DMS114 treated with DMSO at 0.1 percent for 48 hours (cell line): ENCODE measurements around the gene GNL2.
A peak's percentile ranks its signal among the peaks of the same experiment; 100 is the strongest.
"Not testable (repeated sequence)": the region's sequence is repeated elsewhere in the genome, so short reads cannot be mapped to it uniquely, and the experiment has no call there.

Experiments used
- DNase-seq: peaks from one replicate; lab custom pipeline; 2025; ENCODE audit not compliant: unreplicated experiment; lab: John Stamatoyannopoulos, UW

GNL2 gene

GRCh38 chr1:37560401-37561132 lies 35.2 kb downstream of the GNL2 start:
- DNase-seq: no peak

- not testable (repeated sequence) for DNase-seq
These were observed 35.8 kb downstream of the GNL2 start for GRCh38 chr1:37559957-37560379.

- no peak for DNase-seq
These were observed 36.7 kb downstream of the GNL2 start for GRCh38 chr1:37559080-37559479.

- no peak for DNase-seq
These were observed 37.3 kb downstream of the GNL2 start for GRCh38 chr1:37558411-37558810.

DNA sequence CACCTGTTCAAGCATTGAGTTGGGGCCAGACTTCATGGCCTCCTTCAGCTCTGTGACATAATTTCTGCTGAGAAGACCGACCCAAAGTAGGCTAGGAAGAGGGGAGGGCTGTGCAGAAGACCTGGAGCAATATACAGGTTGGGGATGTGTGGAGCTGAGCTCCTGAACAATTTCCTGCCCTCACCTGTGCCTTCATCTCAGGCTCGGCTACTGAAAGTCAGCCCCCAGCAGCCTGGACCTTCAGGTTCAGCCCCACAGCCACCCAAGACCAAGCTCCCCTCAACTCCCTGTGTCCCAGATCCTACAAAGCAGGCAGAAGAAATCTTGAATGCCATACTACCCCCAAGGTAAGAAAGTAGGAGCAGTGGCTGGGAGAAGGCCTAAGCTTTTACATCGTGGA lies 38.3 kb downstream of the GNL2 start:
- DNase-seq: no peak

- DNase-seq: peak; percentile 55
These were observed 39.0 kb downstream of the GNL2 start, which contains the start of gene DNALI1 for GRCh38 chr1:37556712-37557196. TSS of gene DNALI1 (plus strand) at chr1:37556940. CDS start at chr1:37556995, 55 bp downstream.

GRCh38 chr1:37553927-37554808 lies 41.6 kb downstream of the GNL2 start, which contains the start of gene SNIP1:
TSS of gene SNIP1 (minus strand) at chr1:37554293. CDS start at chr1:37554229, 64 bp downstream.
- DNase-seq: peak; percentile 94

GRCh38 chr1:37553598-37553926 lies 42.2 kb downstream of the GNL2 start:
- DNase-seq: no peak

DNA sequence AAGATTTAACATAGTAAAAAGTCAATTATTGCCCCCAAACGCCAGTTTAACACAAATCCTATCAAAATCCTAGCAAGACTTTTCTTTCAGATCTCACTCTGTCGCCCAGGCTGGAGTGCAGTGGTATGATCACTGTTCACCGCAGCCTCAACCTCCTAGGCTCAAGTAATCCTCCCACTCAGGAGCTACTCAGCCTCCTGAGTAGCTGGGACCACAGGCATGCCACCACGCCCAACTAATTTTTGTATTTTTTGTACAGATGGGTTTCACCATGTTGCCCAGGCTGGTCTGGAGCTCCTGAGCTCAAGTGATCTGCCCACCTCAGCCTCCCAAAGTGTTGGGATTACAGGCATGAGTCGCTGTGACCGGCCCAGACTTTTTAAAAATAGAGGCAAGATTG lies 46.4 kb downstream of the GNL2 start:
- no peak for DNase-seq

DNA sequence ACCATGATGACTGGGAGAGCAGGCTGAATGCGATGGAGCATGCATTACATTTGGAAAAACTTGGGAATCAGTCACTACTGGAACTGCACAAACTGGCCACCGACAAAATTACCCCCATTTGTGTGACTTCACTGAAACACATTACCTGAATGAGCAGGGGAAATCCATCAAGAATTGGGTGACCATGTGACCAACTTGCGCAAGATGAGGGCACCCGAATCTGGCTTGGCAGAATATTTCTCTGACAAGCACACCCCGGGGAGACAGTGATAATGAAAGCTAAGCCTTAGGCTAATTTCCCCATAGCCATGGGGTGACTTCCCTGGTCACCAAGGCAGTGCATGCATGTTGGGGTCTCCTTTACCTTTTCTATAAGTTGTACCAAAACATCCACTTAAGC lies 50.7 kb downstream of the GNL2 start:
- no peak for DNase-seq

- no peak for DNase-seq
These were observed 51.2 kb downstream of the GNL2 start for GRCh38 chr1:37544530-37544929.

- no peak for DNase-seq
These were observed 55.5 kb downstream of the GNL2 start for GRCh38 chr1:37540036-37540785.

GRCh38 chr1:37539154-37539553 lies 56.6 kb downstream of the GNL2 start:
- not testable (repeated sequence) for DNase-seq

DNA sequence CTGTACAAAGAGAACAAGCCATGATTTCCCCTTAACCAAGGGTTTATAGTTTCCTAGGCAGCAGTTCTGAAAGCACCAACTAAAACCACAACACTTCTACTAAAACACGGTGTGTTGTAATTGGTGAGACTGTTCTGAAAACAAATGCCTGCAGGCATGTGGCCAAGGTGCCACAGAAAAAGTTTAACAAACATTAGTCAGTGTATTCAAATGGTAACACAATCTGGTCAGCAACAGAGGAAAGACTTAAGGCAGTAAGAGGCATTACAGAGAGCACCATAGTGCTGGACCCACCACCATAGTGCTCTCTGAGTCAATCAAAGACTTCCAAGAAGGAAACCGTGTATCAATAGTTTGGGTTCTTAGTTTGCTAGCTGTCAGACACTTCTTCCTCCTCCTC lies 58.4 kb downstream of the GNL2 start:
- DNase-seq: no peak

DNA sequence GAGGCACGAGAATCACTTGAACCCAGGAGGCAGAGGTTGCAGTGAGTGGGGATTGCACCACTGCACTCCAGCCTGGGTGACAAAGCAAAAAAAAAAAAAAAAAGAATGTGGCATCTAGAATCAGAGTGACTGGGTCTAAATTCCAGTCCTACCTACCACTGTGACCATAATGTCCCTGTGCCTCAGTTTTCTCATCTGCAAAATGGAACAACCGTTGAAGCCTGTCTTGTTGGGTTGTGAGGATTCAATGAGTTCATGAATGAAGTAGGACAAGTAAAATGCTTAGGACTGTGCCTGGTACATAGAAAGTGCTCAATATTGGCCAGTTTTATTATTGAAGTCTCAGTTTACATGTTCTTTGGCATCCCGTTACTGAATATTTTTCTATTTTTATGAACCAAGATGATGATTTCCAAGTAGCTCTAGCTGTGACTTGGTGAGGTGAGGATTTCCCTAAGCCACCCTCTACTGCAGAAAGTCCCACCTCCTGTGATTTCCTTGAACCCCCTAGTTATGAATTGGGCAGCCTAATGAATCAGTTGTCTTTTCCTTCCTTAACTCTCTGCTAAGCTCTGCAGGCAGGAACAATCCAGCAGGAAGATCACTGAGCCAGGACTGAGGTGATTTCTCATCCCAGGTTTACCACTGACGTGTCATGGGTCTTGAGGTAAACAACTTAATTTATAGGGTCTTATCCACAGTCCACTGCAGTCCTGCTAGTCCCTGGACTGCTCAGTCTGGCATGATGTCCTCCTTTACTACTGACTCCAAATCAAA lies 62.2 kb downstream of the GNL2 start:
- DNase-seq: no peak

GRCh38 chr1:37532418-37533156 lies 63.1 kb downstream of the GNL2 start:
- not testable (repeated sequence) for DNase-seq

DNA sequence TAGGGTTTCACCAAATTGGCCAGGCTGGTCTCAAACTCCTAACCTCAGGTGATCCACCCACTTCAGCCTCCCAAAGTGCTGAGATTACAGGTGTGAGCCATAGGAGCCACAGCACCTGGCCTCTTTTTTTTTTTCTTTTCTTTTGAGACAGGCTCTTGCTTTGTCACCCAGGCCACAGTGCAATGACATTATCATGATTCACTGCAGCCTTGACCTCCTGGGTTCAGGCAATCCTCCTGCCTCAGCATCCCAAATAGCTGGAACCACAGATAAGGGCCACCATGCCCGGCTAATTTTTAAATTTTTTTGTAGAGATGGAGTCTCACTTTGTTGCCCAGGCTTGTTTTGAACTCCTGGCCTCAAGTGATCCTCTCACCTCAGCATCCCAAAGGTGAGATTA lies 65.8 kb downstream of the GNL2 start:
- DNase-seq: not testable (repeated sequence)

DNA sequence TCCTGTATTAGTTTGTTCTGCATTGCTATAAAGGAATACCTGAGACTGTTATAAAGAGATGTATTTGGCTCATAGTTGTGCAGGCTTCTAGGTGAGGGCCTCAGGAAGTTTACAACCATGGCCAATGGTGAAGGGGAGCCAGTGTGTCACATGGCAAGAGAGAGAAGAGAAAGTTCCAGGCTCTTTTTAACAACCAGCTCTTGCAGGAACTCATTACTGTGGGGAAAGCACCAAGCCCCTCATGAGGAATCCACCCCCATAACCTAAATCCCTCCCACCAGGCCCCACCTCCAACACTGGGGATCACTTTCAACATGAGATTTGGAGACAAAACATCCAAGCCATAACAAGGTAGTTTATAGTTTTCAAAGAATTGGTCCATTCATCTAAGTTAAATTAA lies 76.1 kb downstream of the GNL2 start:
- no peak for DNase-seq

GRCh38 chr1:37518929-37519328 lies 76.8 kb downstream of the GNL2 start:
- not testable (repeated sequence) for DNase-seq

DNA sequence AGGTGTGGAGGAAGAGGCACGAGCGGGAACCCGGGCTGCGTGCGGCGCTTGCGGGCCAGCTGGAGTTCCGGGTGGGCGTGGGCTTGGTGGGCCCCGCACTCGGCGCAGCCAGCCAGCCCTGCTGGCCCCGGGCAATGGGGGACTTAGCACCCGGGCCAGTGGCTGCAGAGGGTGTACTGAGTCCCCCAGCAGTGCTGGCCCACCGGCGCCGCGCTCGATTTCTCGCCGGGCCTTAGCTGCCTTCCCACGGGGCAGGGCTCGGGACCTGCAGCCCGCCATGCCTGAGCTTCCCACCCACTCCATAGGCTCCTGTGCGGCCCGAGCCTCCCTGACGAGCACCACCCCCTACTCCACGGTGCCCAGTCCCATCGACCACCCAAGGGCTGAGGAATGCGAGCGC lies 77.5 kb downstream of the GNL2 start:
- not testable (repeated sequence) for DNase-seq
